Pancreas (tissue), 10 donors: ENCODE measurements around the gene P2RX5. TPM values are rescaled to one million over a fixed set of nuclear protein-coding genes. Genes with fewer than 3 reads are reported as not detected.
A peak's percentile ranks its signal among the peaks of the same experiment; 100 is the strongest.

Source experiments
- ATAC-seq, 4 donors: fragments of 200-7000 bp; cut with Tn5 transposase; one replicate each; pipeline versions ENCODE4 v1.8.0 to v1.9.1; 2020; ENCODE audit warnings: mild to moderate bottlenecking in 4 of 4, moderate library complexity in 4 of 4
- DNase-seq, 6 donors: peaks; one replicate each; pipeline ENCODE4 v3.0.0-alpha.2; 2020
- FAIRE-seq: peaks from 2 replicates; lab custom pipeline; 2012; peaks lifted over from hg19 to GRCh38; lab: Jason Lieb, UNC
- H3K27ac ChIP-seq, 4 donors: fragments of 200-600 bp; sonication (generic); 1 replicate in 3 of 4; 2 replicates in 1 of 4; pipeline versions ENCODE4 v1.5.0 to v1.8.0; 2020
- H3K27me3 ChIP-seq, 4 donors: fragments of 200-600 bp; one replicate each; pipeline ENCODE4 v1.8.0; 2021
- H3K36me3 ChIP-seq, 3 donors: fragments of 200-600 bp; sonication (generic) in 1 of 3; one replicate each; pipeline versions ENCODE4 v1.5.0 to v1.8.0; 2020 to 2021
- H3K4me1 ChIP-seq, 3 donors: fragments of 200-600 bp; one replicate each; pipeline ENCODE4 v1.8.0; 2021
- H3K4me3 ChIP-seq, 4 donors: fragments of 200-600 bp; sonication (generic) in 2 of 4; one replicate each; pipeline versions ENCODE4 v1.5.0 to v1.8.0; 2020 to 2021
- H3K9me3 ChIP-seq, 4 donors: fragments of 200-600 bp; one replicate each; pipeline ENCODE4 v1.8.0; 2021
- WGBS, 2 donors: extraction: QIAGEN DNeasy Blood & Tissue Kit; methylation state at CpG; one replicate each; pipeline ENCODE4 v1.1.7; 2013; 5-methylcytosine and 5-hydroxymethylcytosine counted together
- intact Hi-C, 3 donors: fragments of 100-400 bp; cut with DNase I; formaldehyde crosslinking; loops; one replicate each; pipeline versions ENCODE4 v1.11.1 to v1.14.2; 2022
- polyA plus RNA-seq, 2 donors: library from polyadenylated mRNA; stranded (reverse); fragments of 200-250 nt; gene quantifications; one replicate each; pipeline ENCODE4 v1.2.3, GENCODE V29; 2013
- total RNA-seq, 6 donors: library from RNA; stranded (reverse); fragmentation: NEBNext Ultra II Directional in 4 of 6; extraction: Animal tissue kit (Norgen Biotek cat#: 25700) in 4 of 6; gene quantifications; one replicate each; pipeline versions ENCODE4 v1.2.1 to v1.2.4, GENCODE V29; 2021 to 2023
- TF ChIP-seq, protein P1 (sequence below), 4 donors: fragments of 200-600 bp; sonication (generic) in 3 of 4; IDR thresholded peaks; one replicate each; pipeline versions ENCODE4 v1.5.0 to v1.8.0; 2021; ENCODE audit warnings: antibody characterized with exemption in 4 of 4
- donor health status: healthy with polysubstance abuse.
- donor health status: DM: no; HTN: no; CAD: no; lungs with moderate emphysema.
- donor health status: DM: no; HTN: no; CAD: no.
- donor health status: control.
- donor health status: control.
- donor health status: Bipolar disorder and iron deficiency.
- donor health status: DM: yes; HTN: yes; CAD: no.
- donor health status: DM: no; HTN: no; CAD: no.
- donor health status: DM: no; HTN: no; CAD: no.
- donor health status: DM: yes; HTN: yes; CAD: no.

The P2RX5 gene
- total and polyA plus RNA-seq, 8 donors = 0.13 to 1.4 (median 0.55) TPM

GRCh38 chr17:3641717-3642486 lies 54.1 kb downstream of the P2RX5 start:
- no peak for ATAC-seq
- Histone ChIP-seq H3K36me3 (no peaks in the 10 kb centered on the region), H3K27ac (no peak overlapping the region), H3K27me3 (no peaks in the 10 kb centered on the region), H3K4me3 (no peak overlapping the region), H3K9me3 (no peaks in the 10 kb centered on the region), H3K4me1 (peaks cover 7 to 22% (median 9%) of the 10 kb centered on the region in 3 donors)
- intact Hi-C loops = loop anchor here in 1 of 3 donors (10.0 kb wide), 1 partner anchor 597 kb away; no protein-coding TSS in a partner anchor
- 72 to 76% methylated on average over 19 of the region's 19 CpGs for WGBS, 2 donors
- no peak for FAIRE-seq
- TF ChIP-seq, protein P1, sequence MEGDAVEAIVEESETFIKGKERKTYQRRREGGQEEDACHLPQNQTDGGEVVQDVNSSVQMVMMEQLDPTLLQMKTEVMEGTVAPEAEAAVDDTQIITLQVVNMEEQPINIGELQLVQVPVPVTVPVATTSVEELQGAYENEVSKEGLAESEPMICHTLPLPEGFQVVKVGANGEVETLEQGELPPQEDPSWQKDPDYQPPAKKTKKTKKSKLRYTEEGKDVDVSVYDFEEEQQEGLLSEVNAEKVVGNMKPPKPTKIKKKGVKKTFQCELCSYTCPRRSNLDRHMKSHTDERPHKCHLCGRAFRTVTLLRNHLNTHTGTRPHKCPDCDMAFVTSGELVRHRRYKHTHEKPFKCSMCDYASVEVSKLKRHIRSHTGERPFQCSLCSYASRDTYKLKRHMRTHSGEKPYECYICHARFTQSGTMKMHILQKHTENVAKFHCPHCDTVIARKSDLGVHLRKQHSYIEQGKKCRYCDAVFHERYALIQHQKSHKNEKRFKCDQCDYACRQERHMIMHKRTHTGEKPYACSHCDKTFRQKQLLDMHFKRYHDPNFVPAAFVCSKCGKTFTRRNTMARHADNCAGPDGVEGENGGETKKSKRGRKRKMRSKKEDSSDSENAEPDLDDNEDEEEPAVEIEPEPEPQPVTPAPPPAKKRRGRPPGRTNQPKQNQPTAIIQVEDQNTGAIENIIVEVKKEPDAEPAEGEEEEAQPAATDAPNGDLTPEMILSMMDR (IDR thresholded peaks at IDR 0.05) = no peak
- DNase-seq = no peak

DNA sequence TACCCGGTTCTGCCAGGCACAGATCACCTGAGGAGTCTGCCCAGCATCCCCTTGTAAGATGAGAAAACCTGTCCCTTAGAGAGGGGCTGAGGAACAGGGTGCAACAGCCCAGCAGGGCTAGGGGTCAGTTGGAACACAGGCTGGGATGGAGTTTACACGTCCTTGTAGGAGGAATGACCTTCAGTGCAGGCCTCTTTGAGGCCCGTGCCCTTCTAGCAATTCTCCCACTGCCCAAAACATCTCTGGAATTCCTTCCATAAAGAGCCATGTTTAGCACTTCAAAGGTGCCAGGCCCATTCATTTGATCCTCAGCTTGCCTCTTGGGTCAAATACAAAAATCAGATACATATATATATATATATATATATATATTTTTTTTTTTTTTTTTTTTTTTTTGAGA lies 54.9 kb downstream of the P2RX5 start:
- peak overlapping the region; percentile 53 to 74 (median 56) for H3K27ac ChIP-seq
- H3K9me3 ChIP-seq = no peaks in the 10 kb centered on the region
- TF ChIP-seq, protein P1 (IDR thresholded peaks at IDR 0.05) = no peak
- no peaks in the 10 kb centered on the region for H3K27me3 ChIP-seq
- no peak for ATAC-seq
- FAIRE-seq = no peak
- 46 to 57% methylated on average over 3 of the region's 3 CpGs for WGBS, 2 donors
- peaks cover 7 to 22% (median 9%) of the 10 kb centered on the region in 3 donors for H3K4me1 ChIP-seq
- intact Hi-C loops = loop anchor here in 1 of 3 donors (10.0 kb wide), 1 partner anchor 596 kb away; no protein-coding TSS in a partner anchor
- DNase-seq = no peak
- H3K4me3 ChIP-seq = no peak overlapping the region
- no peaks in the 10 kb centered on the region for H3K36me3 ChIP-seq

- Histone ChIP-seq H3K4me1 (peaks cover 7 to 22% (median 9%) of the 10 kb centered on the region in 3 donors), H3K9me3 (no peaks in the 10 kb centered on the region), H3K27me3 (no peaks in the 10 kb centered on the region), H3K4me3 (no peak overlapping the region), H3K27ac (peak overlapping the region; percentile 53 to 74 (median 56)), H3K36me3 (no peaks in the 10 kb centered on the region)
- TF ChIP-seq, protein P1 (IDR thresholded peaks at IDR 0.05) = no peak
- ATAC-seq = peak; percentile 2 to 38 (median 21)
- whole genome bisulfite sequencing, 2 donors = 32 to 41% methylated on average over 7 of the region's 7 CpGs
- FAIRE-seq = no peak
- DNase-seq = peak in 4 of 6 donors; percentile 48 to 77 (median 72)
- intact Hi-C loops = loop anchor here in 1 of 3 donors (10.0 kb wide), 1 partner anchor 595 kb away; no protein-coding TSS in a partner anchor
Measured at GRCh38 chr17:3639981-3640596, 55.9 kb downstream of the P2RX5 start.

DNA sequence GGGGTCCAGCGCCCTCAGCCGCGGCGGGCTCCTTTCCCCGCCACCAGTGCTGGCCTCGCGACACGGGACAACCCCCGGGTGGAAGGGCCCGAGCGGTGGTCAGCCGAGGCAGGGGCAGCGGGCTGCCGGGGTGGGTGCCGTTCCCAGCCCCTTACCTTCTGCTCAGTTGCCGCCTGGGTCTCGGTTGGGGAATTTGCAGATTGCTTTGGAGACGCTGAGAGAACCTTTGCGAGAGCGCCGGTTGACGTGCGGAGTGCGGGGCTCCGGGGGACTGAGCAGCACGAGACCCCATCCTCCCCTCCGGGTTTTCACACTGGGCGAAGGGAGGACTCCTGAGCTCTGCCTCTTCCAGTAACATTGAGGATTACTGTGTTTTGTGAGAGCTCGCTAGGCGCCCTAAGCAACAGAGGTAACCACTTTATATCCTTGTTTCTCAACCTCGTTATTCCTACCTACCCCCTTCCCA lies 59.0 kb downstream of the P2RX5 start:
- H3K4me3 ChIP-seq = peak overlapping the region; percentile 82 to 99 (median 98)
- H3K27me3 ChIP-seq = no peaks in the 10 kb centered on the region
- FAIRE-seq = no peak
- TF ChIP-seq, protein P1 (IDR thresholded peaks at IDR 0.05) = no peak
- H3K36me3 ChIP-seq = no peaks in the 10 kb centered on the region
- intact Hi-C loops = no loop called here
- whole genome bisulfite sequencing, 2 donors = 1 to 2% methylated on average over 21 to 31 of the region's 31 CpGs
- peaks cover 7 to 27% (median 9%) of the 10 kb centered on the region in 3 donors for H3K4me1 ChIP-seq
- peak in 3 of 4 donors; percentile 1 to 3 (median 2) for ATAC-seq
- DNase-seq = peak in 1 of 6 donors; percentile 38
- no peaks in the 10 kb centered on the region for H3K9me3 ChIP-seq
- peak overlapping the region; percentile 94 to 99 (median 98) for H3K27ac ChIP-seq
